RWPE1 (cell line): ENCODE data around the gene CEP70.
"Not testable (repeated sequence)": the region's sequence is repeated elsewhere in the genome, so short reads cannot be mapped to it uniquely, and the experiment has no call there.

ENCODE experiments used
- CTCF ChIA-PET: fragments of 350-600 bp; sonication (Branson Sonifier 250); formaldehyde crosslinking; extraction: SDS; loops from one replicate; lab custom pipeline; 2021; lab: Yijun Ruan, JAX
- POLR2A ChIA-PET: fragments of 400-600 bp; formaldehyde crosslinking; extraction: SDS; loops from one replicate; lab custom pipeline; 2020; ENCODE audit warnings: antibody characterized with exemption; ENCODE audit not compliant: low non-redundant PET; lab: Yijun Ruan, JAX
- DNase-seq: peaks from one replicate; pipeline ENCODE4 v3.0.0; 2012; ENCODE audit warnings: low spot score
- H3K27ac ChIP-seq: fragments of 450-650 bp; 2 replicates; pipeline ENCODE4 v1.5.1; 2017
- CTCF ChIP-seq: fragments of 450-650 bp; conservative IDR thresholded peaks from 2 replicates; pipeline ENCODE4 v1.5.1; 2017; ENCODE audit warnings: low read depth, mild to moderate bottlenecking

Gene CEP70

GRCh38 chr3:138509586-138509985 lies 84.5 kb downstream of the CEP70 start:
- ChIA-PET CTCF (no interaction called here), POLR2A (no interaction called here)
- no peak for TF ChIP-seq CTCF
- no peak overlapping the region for H3K27ac ChIP-seq
- DNase-seq = no peak

DNA sequence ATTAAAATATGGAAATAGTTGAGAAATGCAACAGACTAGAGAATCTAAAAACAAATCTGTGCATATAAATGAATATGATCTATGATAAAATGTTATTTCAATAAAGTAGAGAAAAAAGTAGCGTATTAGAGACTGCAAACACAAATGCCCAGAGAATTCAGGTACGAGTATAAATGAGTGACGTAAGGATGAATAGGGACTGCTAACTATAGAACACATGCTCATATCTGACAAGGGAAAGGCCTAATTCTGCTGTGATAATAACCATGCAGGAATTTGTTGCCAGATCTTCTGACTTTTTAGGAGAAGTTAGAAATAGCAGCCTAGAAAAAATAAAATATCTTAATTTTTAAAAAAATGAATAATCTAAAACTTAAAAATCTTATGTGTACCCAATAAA lies 86.5 kb downstream of the CEP70 start:
- CTCF ChIA-PET = no interaction called here

DNA sequence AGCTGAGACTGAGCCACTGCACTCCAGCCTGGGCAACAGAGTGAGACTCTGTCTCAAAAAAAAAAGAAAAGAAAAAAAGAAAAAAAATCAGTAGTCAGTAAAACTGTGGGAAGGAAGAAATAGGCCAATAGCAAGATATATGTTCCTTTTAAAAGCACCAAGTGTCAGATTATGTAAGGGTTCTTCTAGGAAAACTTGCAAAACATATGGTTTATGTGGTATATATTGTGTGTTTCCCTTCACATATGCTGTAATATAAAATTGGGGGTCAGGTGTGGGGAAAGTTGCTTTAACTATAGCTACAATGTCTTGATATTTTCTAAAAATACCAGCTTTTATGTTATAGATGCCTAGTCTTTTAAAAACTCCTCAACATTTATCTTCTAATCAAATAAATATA lies 95.1 kb downstream of the CEP70 start:
- no peak overlapping the region for H3K27ac ChIP-seq
- DNase-seq = no peak
- CTCF ChIA-PET = interaction anchor here (0.7 kb wide), 1 partner anchor 48 kb away, joined by 5 read pairs; no protein-coding TSS in a partner anchor
- POLR2A ChIA-PET = no interaction called here
- TF ChIP-seq CTCF = no peak

More for the DNA sequence above, 86.5 kb downstream of the CEP70 start:
- DNase-seq = no peak
- TF ChIP-seq CTCF = no peak
- no peak overlapping the region for H3K27ac ChIP-seq
- POLR2A ChIA-PET = no interaction called here

GRCh38 chr3:138497851-138498250 lies 96.2 kb downstream of the CEP70 start:
- TF ChIP-seq CTCF = no peak
- no peak for DNase-seq
- ChIA-PET POLR2A (no interaction called here), CTCF (interaction anchor here (0.7 kb wide), 1 partner anchor 172 kb away, joined by 5 read pairs; no protein-coding TSS in a partner anchor)
- H3K27ac ChIP-seq = no peak overlapping the region

DNA sequence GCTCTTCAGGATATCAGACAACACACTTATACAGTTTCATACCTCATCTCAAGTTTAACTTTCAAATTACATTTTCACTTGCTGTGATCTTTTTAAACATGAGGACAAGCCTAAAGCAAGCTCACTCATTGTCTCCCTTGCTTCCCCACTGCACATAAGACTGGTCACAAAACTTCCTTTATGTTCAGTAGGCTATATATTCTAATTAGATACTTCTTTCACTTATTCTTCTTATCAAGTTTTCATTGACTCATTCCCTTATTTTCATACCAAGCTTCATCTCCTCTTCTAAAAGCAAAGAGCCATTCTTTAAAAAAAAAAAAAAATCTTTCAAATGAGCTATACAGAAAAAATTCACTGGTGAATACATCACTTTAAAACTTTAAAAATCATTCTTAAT lies 97.0 kb downstream of the CEP70 start:
- CTCF ChIA-PET = interaction anchor here (0.6 kb wide), 1 partner anchor 74 kb away, joined by 3 read pairs; no protein-coding TSS in a partner anchor

DNA sequence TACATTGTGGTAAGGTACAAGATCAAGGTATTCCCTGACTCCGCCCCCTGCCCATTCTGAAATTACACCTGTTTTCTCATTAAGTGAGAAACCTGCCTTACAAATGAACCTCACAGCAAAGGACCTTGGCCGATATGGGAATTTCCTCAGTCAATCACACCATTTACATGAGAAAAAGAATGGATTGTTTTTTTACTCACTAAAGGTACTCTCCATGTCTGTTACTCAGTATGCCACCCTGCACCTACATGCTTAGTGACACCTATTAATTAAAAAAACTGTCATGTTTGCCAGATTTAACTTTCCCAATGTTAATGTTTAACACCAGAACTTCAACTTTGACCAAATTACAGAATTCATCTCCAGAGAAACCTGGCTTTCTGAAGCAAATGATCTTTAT lies 97.6 kb downstream of the CEP70 start:
- ChIA-PET CTCF (interaction anchor here (0.6 kb wide), 1 partner anchor 95 kb away, joined by 3 read pairs; no protein-coding TSS in a partner anchor), POLR2A (no interaction called here)
- no peak for DNase-seq
- H3K27ac ChIP-seq = no peak overlapping the region
- TF ChIP-seq CTCF = no peak

More for the DNA sequence above, 97.0 kb downstream of the CEP70 start:
- H3K27ac ChIP-seq = no peak overlapping the region
- no peak for DNase-seq
- no peak for TF ChIP-seq CTCF
- POLR2A ChIA-PET = no interaction called here

DNA sequence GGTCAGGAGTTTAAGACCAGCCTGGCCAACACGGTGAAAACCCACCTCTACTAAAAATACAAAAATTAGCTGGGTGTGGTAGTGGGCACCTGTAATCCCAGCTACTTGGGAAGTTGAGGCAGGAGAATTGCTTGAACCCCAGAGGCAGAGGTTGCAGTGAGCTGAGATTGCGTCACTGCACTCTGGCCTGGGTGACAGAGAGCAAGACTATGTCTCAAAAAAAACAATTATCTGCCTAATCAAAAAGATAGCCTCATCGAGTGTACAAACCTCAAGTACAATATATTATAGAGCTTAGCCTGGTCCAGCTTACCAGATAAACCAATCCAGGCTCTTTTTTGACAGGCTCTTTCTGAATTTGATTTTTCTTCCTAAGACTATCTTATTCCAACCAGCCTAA lies 98.4 kb downstream of the CEP70 start:
- H3K27ac ChIP-seq, POLR2A ChIA-PET, DNase-seq: not testable (repeated sequence)
- CTCF ChIA-PET = interaction anchor here (0.6 kb wide), 2 partner anchors 12 to 94 kb away, joined by 3 read pairs; no protein-coding TSS in a partner anchor
